Endothelial cell of umbilical vein (primary cell): ENCODE data around the gene LSR. TPM values are rescaled to one million over a fixed set of nuclear protein-coding genes. Genes with fewer than 3 reads are reported as not detected.

Experiments used
- BruUV-seq: library from RNA; stranded (reverse); fragments of 400-500 nt; replicated peaks from 2 replicates; lab custom pipeline; 2021; lab: Mats Ljungman, UMichigan
- CTCF ChIA-PET: fragments of 300-600, 350-600 bp; sonication (Branson Sonifier 250); formaldehyde crosslinking; loops from one replicate; lab custom pipeline; 2021; ENCODE audit warnings: antibody characterized with exemption, inconsistent platforms; lab: Charles Lee
- POLR2A ChIA-PET: fragments of 300-600, 350-600 bp; sonication (Branson Sonifier 250); formaldehyde crosslinking; loops from one replicate; lab custom pipeline; 2021; ENCODE audit warnings: antibody characterized with exemption, inconsistent platforms; lab: Charles Lee
- DNase-seq: peaks from one replicate; pipeline ENCODE4 v3.0.0-alpha.2; 2011; ENCODE audit warnings: low read depth, low spot score
- FAIRE-seq: peaks from 2 replicates; lab custom pipeline; 2011; peaks lifted over from hg19 to GRCh38; lab: Jason Lieb, UNC
- H2AFZ ChIP-seq: 2 replicates; pipeline ENCODE4 v1.6.0; 2012; ENCODE audit warnings: low read depth, low read length, control low read depth, inconsistent platforms
- H3K27ac ChIP-seq: 2 replicates; pipeline ENCODE4 v1.5.1; 2011; ENCODE audit warnings: low read depth, mild to moderate bottlenecking, control low read depth, low read length, moderate library complexity; ENCODE audit not compliant: insufficient read depth
- H3K27me3 ChIP-seq, 2 experiments: 2 replicates each; pipeline versions ENCODE4 v1.6.0 to v1.6.1; 2011; ENCODE audit warnings: low read length in 2 of 2, mixed read lengths in 1 of 2; ENCODE audit not compliant: control insufficient read depth in 2 of 2, insufficient read depth in 2 of 2
- H3K36me3 ChIP-seq, 2 experiments: 2 replicates in 1 of 2; 3 replicates in 1 of 2; pipeline ENCODE4 v1.5.1; 2011; ENCODE audit warnings: low read length in 2 of 2, mild to moderate bottlenecking in 1 of 2, moderate library complexity in 1 of 2; ENCODE audit not compliant: control insufficient read depth in 2 of 2, insufficient read depth in 2 of 2; ENCODE audit errors: extremely low read depth in 1 of 2
- H3K4me1 ChIP-seq: 3 replicates; pipeline ENCODE4 v1.5.1; 2011; ENCODE audit warnings: mild to moderate bottlenecking, low read length; ENCODE audit not compliant: control insufficient read depth, insufficient read depth; ENCODE audit errors: extremely low read depth
- H3K4me2 ChIP-seq: 2 replicates; pipeline ENCODE4 v1.6.1; 2011; ENCODE audit warnings: low read length, control low read depth, mixed read lengths; ENCODE audit not compliant: insufficient read depth
- H3K4me3 ChIP-seq, 3 experiments: fragments of 200-600 bp in 1 of 3; sonication (generic), shearing (Covaris generic) in 1 of 3; replicated peaks in 1 of 3; 2 replicates each; pipeline ENCODE4 v1.5.1; 2011 to 2016; ENCODE audit warnings: control low read depth in 3 of 3, low read length in 3 of 3, mild to moderate bottlenecking in 2 of 3, inconsistent platforms in 1 of 3, low read depth in 1 of 3, moderate library complexity in 1 of 3; ENCODE audit not compliant: insufficient read depth in 1 of 3
- H3K79me2 ChIP-seq: 2 replicates; pipeline ENCODE4 v1.6.0; 2012; ENCODE audit warnings: low read length, inconsistent platforms; ENCODE audit not compliant: control insufficient read depth, insufficient read depth
- H3K9ac ChIP-seq: replicated peaks from 2 replicates; pipeline ENCODE3; 2011; ENCODE audit warnings: low read length, control low read depth; ENCODE audit not compliant: insufficient read depth; ENCODE audit errors: extremely low read depth
- H3K9me1 ChIP-seq: replicated peaks from 3 replicates; pipeline ENCODE4 v1.6.0; 2011; ENCODE audit warnings: mild to moderate bottlenecking, low read length; ENCODE audit not compliant: control insufficient read depth, insufficient read depth; ENCODE audit errors: extremely low read depth
- H3K9me3 ChIP-seq: replicated peaks from 2 replicates; pipeline ENCODE4 v1.5.1; 2012; ENCODE audit warnings: low read length, inconsistent platforms; ENCODE audit not compliant: control insufficient read depth, insufficient read depth
- H4K20me1 ChIP-seq: replicated peaks from 2 replicates; pipeline ENCODE3; 2011; ENCODE audit warnings: mild to moderate bottlenecking, low read length; ENCODE audit not compliant: control insufficient read depth, insufficient read depth; ENCODE audit errors: extremely low read depth
- CTCF ChIP-seq, 2 donors: IDR thresholded peaks; 1 replicate in 1 of 2; 2 replicates in 1 of 2; pipeline ENCODE4 v1.5.1; 2011; ENCODE audit warnings: low read length in 2 of 2, mild to moderate bottlenecking in 2 of 2, moderate library complexity in 2 of 2, control low read depth in 1 of 2, inconsistent platforms in 1 of 2, low read depth in 1 of 2; ENCODE audit not compliant: insufficient read depth in 1 of 2; ENCODE audit errors: extremely low read depth in 1 of 2
- GATA2 ChIP-seq: IDR thresholded peaks from 2 replicates; pipeline ENCODE4 v1.7.0; 2011; ENCODE audit warnings: low read depth, mild to moderate bottlenecking, moderate library complexity, mixed read lengths, low read length; ENCODE audit not compliant: insufficient read length, insufficient read depth
- JUN ChIP-seq: IDR thresholded peaks from 2 replicates; pipeline ENCODE4 v1.6.1; 2011; ENCODE audit warnings: borderline replicate concordance, low read depth; ENCODE audit not compliant: insufficient read length, insufficient read depth
- MAX ChIP-seq: IDR thresholded peaks from 2 replicates; pipeline ENCODE4 v1.6.1; 2011; ENCODE audit not compliant: insufficient read depth, insufficient read length
- dilution Hi-C: fragments of 300-500 bp; cut with MboI; formaldehyde crosslinking; loops from one replicate; pipeline ENCODE4 v1.15.0; 2019; ENCODE audit warnings: low sequenced_read_pairs; ENCODE audit not compliant: extremely low pct_ligation_motif_present
- intact Hi-C: fragments of 100-400 bp; cut with micrococcal nuclease; formaldehyde crosslinking; loops from one replicate; pipeline ENCODE4 v1.10.0; 2022
- polyA plus RNA-seq, 4 experiments: library from polyadenylated mRNA; depleted of rRNA in 3 of 4; stranded (reverse) in 3 of 4; unstranded in 1 of 4; fragments of >200 nt; gene quantifications; 2 replicates each; pipeline versions ENCODE4 v1.2.1 to v1.2.3, GENCODE V29; 2011 to 2012; ENCODE audit warnings: missing spikeins in 1 of 4
- total RNA-seq: library from RNA; stranded (reverse); gene quantifications from 2 replicates; pipeline ENCODE4 v1.2.3, GENCODE V29; 2021

LSR gene
- total and polyA plus RNA-seq, 2 donors (not counting 3 experiments of a cell fraction or from before 2014, with no cell fraction given) = 0.76 to 1.0 TPM

- Histone ChIP-seq H2AFZ (peak overlapping the region; percentile 80), H3K27me3 (no peaks in the 10 kb centered on the region), H3K4me3 (peak overlapping the region in 2 of 3 experiments; percentile 52 to 53), H3K9me3 (no peaks in the 10 kb centered on the region), H3K9ac (peak overlapping the region; percentile 26), H3K9me1 (no peaks in the 10 kb centered on the region), H3K27ac (no peak overlapping the region), H3K79me2 (peaks cover 3% of the 10 kb centered on the region), H3K4me1 (peaks cover 4% of the 10 kb centered on the region), H4K20me1 (no peaks in the 10 kb centered on the region), H3K36me3 (peaks cover 4 to 31% of the 10 kb centered on the region in 2 experiments), H3K4me2 (peak overlapping the region; percentile 42)
- no TSS peak for BruUV-seq
- ChIA-PET POLR2A (no interaction called here), CTCF (interaction anchor here (1.0 to 2.5 kb wide), 9 partner anchors 9 to 226 kb away, joined by 3 to 21 read pairs (median 5); no protein-coding TSS in a partner anchor)
- DNase-seq (peak; percentile 71), FAIRE-seq (peak; percentile 40)
- dilution Hi-C loops = no loop called here
- intact Hi-C loops = loop anchor here (1.0 to 10.0 kb wide), 4 partner anchors 57 to 235 kb away; partner anchors contain the start of gene SCN1B
- TF ChIP-seq CTCF (IDR thresholded peaks at IDR 0.05; ENCODE audit: extremely low read depth in 1 of 2, insufficient read depth in 1 of 2, low read depth in 1 of 2, low read length in 2 of 2) (peak; percentile 20 to 71), JUN (no peak), MAX (no peak), GATA2 (no peak)
Observed at GRCh38 chr19:35269438-35270117, 20.8 kb downstream of the LSR start.
